Type B pancreatic cell (in vitro differentiated cells): ENCODE measurements around the gene ZNF836. TPM values are rescaled to one million over a fixed set of nuclear protein-coding genes. Genes with fewer than 3 reads are reported as not detected.
A peak's percentile ranks its signal among the peaks of the same experiment; 100 is the strongest.

Experiments
- DNase-seq: peaks from one replicate; pipeline ENCODE4 v3.0.0; 2021; ENCODE audit warnings: mixed read lengths; ENCODE audit not compliant: unreplicated experiment; ENCODE audit errors: extremely low spot score
- H3K27ac Mint-ChIP-seq: 2 replicates; pipeline ENCODE4 v1.8.0; 2021; ENCODE audit warnings: mild to moderate bottlenecking, mixed read lengths
- H3K27me3 Mint-ChIP-seq: 2 replicates; pipeline ENCODE4 v1.8.0; 2021; ENCODE audit warnings: mixed read lengths
- H3K36me3 Mint-ChIP-seq: 2 replicates; pipeline ENCODE4 v1.8.0; 2021; ENCODE audit warnings: mixed read lengths
- H3K4me1 Mint-ChIP-seq: one replicate; pipeline ENCODE4 v1.8.0; 2021; ENCODE audit warnings: mixed read lengths; ENCODE audit not compliant: unreplicated experiment
- H3K4me3 Mint-ChIP-seq: 2 replicates; pipeline ENCODE4 v1.8.0; 2021; ENCODE audit warnings: mild to moderate bottlenecking, mixed read lengths
- H3K9me3 Mint-ChIP-seq: 2 replicates; pipeline ENCODE4 v1.8.0; 2021; ENCODE audit warnings: mixed read lengths
- total RNA-seq: library from RNA; stranded (reverse); gene quantifications from 2 replicates; pipeline ENCODE4 v1.2.1, GENCODE V29; 2021; ENCODE audit warnings: low replicate concordance
- TF ChIP-seq, protein P1 (sequence below): fragments of 200-600 bp; sonication (generic); conservative IDR thresholded peaks from 2 replicates; pipeline ENCODE4 v1.5.0; 2021; ENCODE audit warnings: antibody characterized with exemption, mild to moderate bottlenecking

The ZNF836 gene
- total RNA-seq, 1 donor from 2014 or later, result 21.8 TPM

DNA sequence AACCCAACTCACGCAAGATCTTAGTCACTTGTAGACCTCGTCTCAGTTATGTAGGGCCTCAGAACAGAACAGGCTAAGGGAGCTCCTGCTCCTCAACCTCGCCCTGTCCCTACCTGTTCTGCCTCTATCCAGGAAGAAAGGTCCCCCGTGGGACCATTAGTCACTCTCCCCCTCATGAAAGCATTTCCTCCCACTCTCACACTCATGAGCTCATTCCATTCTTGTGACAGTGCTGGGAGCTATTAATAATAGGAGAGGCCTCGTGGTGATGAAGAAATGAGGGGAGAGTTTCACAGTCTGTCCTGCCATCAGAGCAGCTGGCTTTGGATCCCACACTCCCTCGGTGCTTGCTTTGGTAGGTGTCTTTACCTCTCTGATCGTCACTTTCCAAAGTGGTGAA, 28.6 kb upstream of the ZNF836 start:
- Mint-ChIP-seq H3K4me3 (no peak overlapping the region), H3K36me3 (peaks cover 44% of the 10 kb centered on the region), H3K27ac (peak overlapping the region; percentile 54), H3K27me3 (no peaks in the 10 kb centered on the region), H3K9me3 (no peaks in the 10 kb centered on the region), H3K4me1 (peaks cover 8% of the 10 kb centered on the region)
- DNase-seq, result no peak
- TF ChIP-seq, protein P1, sequence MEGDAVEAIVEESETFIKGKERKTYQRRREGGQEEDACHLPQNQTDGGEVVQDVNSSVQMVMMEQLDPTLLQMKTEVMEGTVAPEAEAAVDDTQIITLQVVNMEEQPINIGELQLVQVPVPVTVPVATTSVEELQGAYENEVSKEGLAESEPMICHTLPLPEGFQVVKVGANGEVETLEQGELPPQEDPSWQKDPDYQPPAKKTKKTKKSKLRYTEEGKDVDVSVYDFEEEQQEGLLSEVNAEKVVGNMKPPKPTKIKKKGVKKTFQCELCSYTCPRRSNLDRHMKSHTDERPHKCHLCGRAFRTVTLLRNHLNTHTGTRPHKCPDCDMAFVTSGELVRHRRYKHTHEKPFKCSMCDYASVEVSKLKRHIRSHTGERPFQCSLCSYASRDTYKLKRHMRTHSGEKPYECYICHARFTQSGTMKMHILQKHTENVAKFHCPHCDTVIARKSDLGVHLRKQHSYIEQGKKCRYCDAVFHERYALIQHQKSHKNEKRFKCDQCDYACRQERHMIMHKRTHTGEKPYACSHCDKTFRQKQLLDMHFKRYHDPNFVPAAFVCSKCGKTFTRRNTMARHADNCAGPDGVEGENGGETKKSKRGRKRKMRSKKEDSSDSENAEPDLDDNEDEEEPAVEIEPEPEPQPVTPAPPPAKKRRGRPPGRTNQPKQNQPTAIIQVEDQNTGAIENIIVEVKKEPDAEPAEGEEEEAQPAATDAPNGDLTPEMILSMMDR, result no peak

DNA sequence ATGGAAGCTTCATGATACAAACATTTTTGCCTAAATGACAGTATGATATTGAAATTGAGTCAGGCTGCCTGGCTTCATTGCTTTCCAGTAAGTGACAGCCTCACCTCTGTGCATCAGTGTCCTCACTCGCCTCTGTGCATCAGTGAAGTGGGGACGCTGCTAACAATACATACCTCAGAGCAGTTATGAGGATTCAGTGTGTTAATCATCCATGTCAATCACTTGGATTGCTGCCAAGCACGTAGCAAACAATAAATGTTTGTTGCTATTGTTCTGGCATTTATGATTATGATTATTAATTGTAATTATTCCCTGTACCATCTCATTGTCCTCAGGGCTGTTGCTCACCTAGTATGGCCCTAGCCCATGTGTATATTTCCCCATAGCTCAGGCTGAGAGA, 27.3 kb upstream of the ZNF836 start:
- TF ChIP-seq, protein P1, result no peak
- H3K4me3 Mint-ChIP-seq, result no peak overlapping the region
- H3K9me3 Mint-ChIP-seq, result no peaks in the 10 kb centered on the region
- H3K36me3 Mint-ChIP-seq, result peaks cover 41% of the 10 kb centered on the region
- H3K27ac Mint-ChIP-seq, result no peak overlapping the region
- no peaks in the 10 kb centered on the region for H3K27me3 Mint-ChIP-seq
- no peak for DNase-seq
- peaks cover 18% of the 10 kb centered on the region for H3K4me1 Mint-ChIP-seq

DNA sequence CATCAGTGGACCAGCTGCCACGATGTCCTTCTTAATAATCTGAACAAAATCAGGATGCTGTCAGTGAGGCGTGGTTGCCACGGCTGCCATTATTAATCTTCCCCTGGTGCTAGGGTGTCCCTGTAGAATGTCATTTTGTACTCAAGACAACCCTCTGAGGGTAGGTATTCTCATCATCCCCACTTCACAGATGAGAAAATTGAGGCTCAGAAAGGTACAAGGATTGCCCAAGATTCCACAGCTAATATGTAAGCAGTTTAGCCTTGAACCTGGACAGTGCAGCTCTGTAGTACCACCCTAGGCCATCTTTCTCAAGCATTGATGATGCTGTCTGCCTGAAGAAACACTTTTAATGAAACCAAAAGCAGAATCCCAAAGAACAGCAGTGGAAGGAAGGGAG, 26.5 kb upstream of the ZNF836 start:
- no peak for DNase-seq
- no peak overlapping the region for H3K4me3 Mint-ChIP-seq
- H3K36me3 Mint-ChIP-seq, result peaks cover 39% of the 10 kb centered on the region
- H3K4me1 Mint-ChIP-seq, result peaks cover 21% of the 10 kb centered on the region
- no peaks in the 10 kb centered on the region for H3K27me3 Mint-ChIP-seq
- no peak overlapping the region for H3K27ac Mint-ChIP-seq
- TF ChIP-seq, protein P1, result no peak
- H3K9me3 Mint-ChIP-seq, result no peaks in the 10 kb centered on the region

DNA sequence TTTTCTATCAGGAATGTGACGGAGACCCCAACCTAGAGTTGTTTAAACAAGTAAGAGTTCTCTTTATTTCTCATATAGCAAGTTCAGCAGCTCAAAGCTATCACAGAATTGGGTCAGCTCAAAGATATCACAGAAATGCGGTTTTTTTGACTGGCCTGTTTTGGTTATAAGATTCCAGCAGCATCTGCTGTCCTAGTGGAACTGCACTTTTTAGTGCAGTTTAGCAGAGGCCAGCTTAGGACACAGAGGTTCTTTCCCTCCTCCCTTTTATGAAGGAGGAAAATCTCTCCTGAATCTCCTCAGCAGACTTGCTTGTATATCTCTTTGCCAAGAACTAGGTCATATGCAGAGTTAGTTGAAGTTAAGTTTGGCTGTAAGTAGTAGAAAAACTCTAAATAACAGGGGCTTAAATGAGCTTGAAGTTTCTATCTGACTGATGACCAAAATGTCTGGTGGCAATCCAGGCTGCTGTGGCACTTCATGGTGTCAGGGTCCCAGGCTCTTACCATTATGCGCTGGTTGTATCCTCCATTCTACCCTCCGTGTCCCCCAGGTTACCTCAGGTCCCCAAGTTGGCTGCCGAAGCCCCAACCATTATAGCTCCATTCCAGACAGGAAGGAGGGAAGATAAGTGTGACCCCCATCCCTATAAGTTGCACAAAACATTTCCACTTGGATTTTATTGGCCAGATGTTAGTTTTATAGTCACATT, 25.0 kb upstream of the ZNF836 start:
- no peak for DNase-seq
- no peaks in the 10 kb centered on the region for H3K9me3 Mint-ChIP-seq
- peaks cover 30% of the 10 kb centered on the region for H3K4me1 Mint-ChIP-seq
- no peak overlapping the region for H3K27ac Mint-ChIP-seq
- H3K36me3 Mint-ChIP-seq, result peaks cover 38% of the 10 kb centered on the region
- TF ChIP-seq, protein P1, result no peak
- H3K27me3 Mint-ChIP-seq, result no peaks in the 10 kb centered on the region
- no peak overlapping the region for H3K4me3 Mint-ChIP-seq

DNA sequence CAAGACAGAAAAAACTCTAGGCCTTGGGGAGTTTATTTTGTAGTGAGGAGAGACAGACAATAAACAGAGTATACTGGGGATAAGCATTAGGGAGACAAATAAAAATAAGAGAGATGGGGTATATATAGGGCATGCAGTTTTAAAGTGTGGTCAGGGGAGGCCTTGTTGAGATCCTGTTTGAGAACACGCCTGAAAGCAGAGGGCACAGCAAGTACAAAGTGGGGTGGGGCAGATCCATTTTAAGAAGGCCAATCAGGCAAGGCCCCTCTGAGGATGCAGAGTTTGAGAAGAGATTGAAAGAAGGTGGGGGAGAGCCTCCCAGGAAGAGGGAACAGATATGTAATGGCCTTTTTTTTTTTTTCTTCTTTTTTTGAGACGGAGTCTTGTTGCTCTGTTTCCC, 20.5 kb upstream of the ZNF836 start:
- H3K27me3 Mint-ChIP-seq, result no peaks in the 10 kb centered on the region
- peak overlapping the region; percentile 99 for H3K27ac Mint-ChIP-seq
- peak overlapping the region; percentile 99 for H3K4me3 Mint-ChIP-seq
- peaks cover 29% of the 10 kb centered on the region for H3K36me3 Mint-ChIP-seq
- no peak for DNase-seq
- no peaks in the 10 kb centered on the region for H3K9me3 Mint-ChIP-seq
- TF ChIP-seq, protein P1, result no peak
- H3K4me1 Mint-ChIP-seq, result peaks cover 29% of the 10 kb centered on the region

DNA sequence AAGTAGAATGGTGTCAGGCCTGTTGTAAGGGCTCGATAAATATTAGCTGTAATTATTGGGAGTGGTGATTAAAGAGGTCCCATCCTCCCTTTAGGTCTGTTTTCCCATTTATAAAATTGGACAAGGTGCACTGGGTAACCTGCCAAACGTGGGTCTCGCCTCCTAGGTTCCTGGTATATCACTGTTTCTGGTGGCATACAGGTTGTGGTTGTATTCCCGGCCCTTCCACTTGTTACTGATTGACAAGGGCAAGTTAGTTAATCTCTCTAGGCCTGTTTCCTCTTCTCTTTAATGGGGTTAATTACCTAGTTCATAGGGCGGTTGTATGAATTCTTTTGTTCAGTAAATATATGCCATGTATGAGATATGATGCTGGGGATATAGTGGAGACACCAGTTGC, 20.0 kb upstream of the ZNF836 start:
- H3K27me3 Mint-ChIP-seq, result no peaks in the 10 kb centered on the region
- peaks cover 29% of the 10 kb centered on the region for H3K4me1 Mint-ChIP-seq
- peak overlapping the region; percentile 99 for H3K4me3 Mint-ChIP-seq
- H3K27ac Mint-ChIP-seq, result peak overlapping the region; percentile 99
- no peak for DNase-seq
- TF ChIP-seq, protein P1, result no peak
- H3K36me3 Mint-ChIP-seq, result peaks cover 25% of the 10 kb centered on the region
- no peaks in the 10 kb centered on the region for H3K9me3 Mint-ChIP-seq
